KMS-11 (cell line): ENCODE measurements around the gene GADD45A.
A peak's percentile ranks its signal among the peaks of the same experiment; 100 is the strongest.

ENCODE experiments used
- H2AFZ ChIP-seq: fragments of 200-600 bp; sonication (generic); 2 replicates; pipeline ENCODE4 v1.6.1; 2016; ENCODE audit warnings: antibody characterized with exemption, mixed run types, low read depth
- H3K27ac ChIP-seq: fragments of 200-600 bp; sonication (generic); 2 replicates; pipeline ENCODE4 v1.6.1; 2016; ENCODE audit warnings: mild to moderate bottlenecking, mixed run types
- H3K27me3 ChIP-seq: fragments of 200-600 bp; sonication (generic); 2 replicates; pipeline ENCODE4 v1.6.1; 2017; ENCODE audit warnings: mild to moderate bottlenecking, low read depth, mixed run types, moderate library complexity; ENCODE audit not compliant: insufficient read depth
- H3K36me3 ChIP-seq: fragments of 200-600 bp; sonication (generic); 2 replicates; pipeline ENCODE4 v1.6.1; 2017; ENCODE audit warnings: mild to moderate bottlenecking, mixed run types; ENCODE audit not compliant: insufficient read depth
- H3K4me1 ChIP-seq: fragments of 200-600 bp; sonication (generic); 2 replicates; pipeline ENCODE4 v1.6.1; 2016; ENCODE audit warnings: mild to moderate bottlenecking, low read depth, mixed run types; ENCODE audit not compliant: poor library complexity, severe bottlenecking
- H3K4me2 ChIP-seq: fragments of 200-600 bp; sonication (generic); 2 replicates; pipeline ENCODE4 v1.7.0; 2016; ENCODE audit warnings: mild to moderate bottlenecking, mixed run types
- H3K4me3 ChIP-seq: fragments of 200-600 bp; sonication (generic); IDR thresholded peaks from 2 replicates; pipeline ENCODE4 v1.6.1; 2017; ENCODE audit warnings: low read depth, low read length, mixed read lengths; ENCODE audit not compliant: insufficient read depth
- H3K79me2 ChIP-seq: fragments of 200-600 bp; sonication (generic); 2 replicates; pipeline ENCODE4 v1.6.1; 2016; ENCODE audit warnings: low read depth, mixed run types; ENCODE audit not compliant: insufficient read depth
- H3K9ac ChIP-seq: fragments of 200-600 bp; sonication (generic); 2 replicates; pipeline ENCODE4 v1.6.1; 2016; ENCODE audit warnings: mild to moderate bottlenecking, mixed run types
- H4K20me1 ChIP-seq: fragments of 200-600 bp; sonication (generic); 2 replicates; pipeline ENCODE4 v1.6.1; 2016; ENCODE audit warnings: mild to moderate bottlenecking, mixed run types; ENCODE audit not compliant: insufficient read depth
- CTCF ChIP-seq: fragments of 200-600 bp; sonication (generic); conservative IDR thresholded peaks from 2 replicates; pipeline ENCODE4 v1.6.1; 2017; ENCODE audit warnings: low read depth, mild to moderate bottlenecking, antibody characterized with exemption, low read length, moderate library complexity, mixed read lengths

GADD45A gene

GRCh38 chr1:67685067-67685557 is at the start of gene GADD45A:
Gene GADD45A, plus strand, starts transcription at chr1:67685201. Its CDS starts 294 bp downstream, at chr1:67685495.
- H3K79me2 ChIP-seq: peaks cover 27% of the 10 kb centered on the region; the same call in 1 of the 2 replicates
- H2AFZ ChIP-seq: peak within 1 kb of the TSS; percentile 49; the same call in 1 of the 2 replicates
- H4K20me1 ChIP-seq: 0 out of 2 replicates have a peak, but pooled peaks cover 4% of the 10 kb centered on the region
- H3K27me3 ChIP-seq: no peaks in the 10 kb centered on the region
- TF ChIP-seq CTCF: no peak
- peak within 1 kb of the TSS; percentile 81 for H3K9ac ChIP-seq
- peak within 1 kb of the TSS; percentile 68 for H3K4me2 ChIP-seq
- 0 out of 2 replicates have a peak, but pooled peaks cover 12% of the 10 kb centered on the region for H3K36me3 ChIP-seq
- H3K4me3 ChIP-seq: peak within 1 kb of the TSS; percentile 23
- peaks cover 25% of the 10 kb centered on the region for H3K4me1 ChIP-seq
- H3K27ac ChIP-seq: peak within 1 kb of the TSS; percentile 63

DNA sequence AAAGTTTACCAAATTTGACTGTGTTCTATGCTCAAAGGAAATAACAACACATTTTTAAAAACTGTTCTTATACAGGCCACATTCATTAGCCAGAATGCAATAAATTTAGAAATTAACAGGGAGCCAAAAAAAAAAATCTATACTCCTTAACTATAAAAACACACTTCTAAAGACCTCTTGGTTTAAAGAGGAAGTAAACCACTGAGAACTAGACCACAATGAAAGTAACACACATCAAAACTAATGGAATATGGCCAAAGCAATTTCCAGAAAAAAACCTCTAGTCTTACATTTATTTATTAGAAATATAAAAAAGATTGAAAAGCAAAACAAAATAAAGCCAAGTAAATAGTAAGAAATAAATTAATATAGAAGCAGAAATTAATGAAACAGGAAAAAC is 48.9 kb upstream of the GADD45A start:
- Histone ChIP-seq H3K9ac (no peak overlapping the region), H3K4me1 (peaks cover 8% of the 10 kb centered on the region), H2AFZ (no peak overlapping the region), H3K4me3 (no peak overlapping the region), H4K20me1 (no peaks in the 10 kb centered on the region), H3K4me2 (no peak overlapping the region), H3K36me3 (no peaks in the 10 kb centered on the region), H3K79me2 (no peaks in the 10 kb centered on the region), H3K27me3 (no peaks in the 10 kb centered on the region), H3K27ac (no peak overlapping the region)
- TF ChIP-seq CTCF: no peak

- Histone ChIP-seq H2AFZ (no peak overlapping the region), H4K20me1 (no peaks in the 10 kb centered on the region), H3K27ac (no peak overlapping the region), H3K79me2 (no peaks in the 10 kb centered on the region), H3K4me3 (no peak overlapping the region), H3K27me3 (no peaks in the 10 kb centered on the region), H3K36me3 (no peaks in the 10 kb centered on the region), H3K4me2 (no peak overlapping the region), H3K9ac (no peak overlapping the region), H3K4me1 (peaks cover 8% of the 10 kb centered on the region)
- no peak for TF ChIP-seq CTCF
Observed at GRCh38 chr1:67639361-67639760, 45.6 kb upstream of the GADD45A start.

DNA sequence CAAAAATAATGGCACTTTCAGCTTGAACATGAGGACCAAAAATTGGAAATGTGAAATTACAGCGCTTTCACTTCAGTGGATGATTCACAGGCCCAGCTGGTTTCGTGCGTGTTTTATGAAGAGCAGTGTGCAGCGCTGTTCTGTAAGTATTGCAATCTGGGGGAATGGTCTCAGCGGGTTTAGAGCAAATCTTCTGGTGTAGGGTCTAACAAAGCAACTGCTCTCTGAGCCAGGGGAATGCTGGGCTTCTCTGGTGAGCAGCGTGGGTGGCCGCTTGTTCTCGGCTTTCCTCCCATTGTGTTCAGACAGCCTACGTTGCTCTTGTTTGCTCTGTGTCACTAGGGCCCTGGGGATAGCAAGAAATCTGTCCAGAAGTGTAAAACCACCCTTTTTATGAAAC is 42.4 kb upstream of the GADD45A start:
- Histone ChIP-seq H3K79me2 (no peaks in the 10 kb centered on the region), H4K20me1 (no peaks in the 10 kb centered on the region), H3K27ac (no peak overlapping the region), H3K4me2 (no peak overlapping the region), H3K27me3 (no peaks in the 10 kb centered on the region), H3K4me1 (no peaks in the 10 kb centered on the region), H3K9ac (no peak overlapping the region), H2AFZ (no peak overlapping the region), H3K4me3 (no peak overlapping the region), H3K36me3 (no peaks in the 10 kb centered on the region)
- no peak for TF ChIP-seq CTCF
